GM23338 (cell line): Measurements from ENCODE around the gene KRT78. TPM values are rescaled to one million over a fixed set of nuclear protein-coding genes. Genes with fewer than 3 reads are reported as not detected.

Experiments used
- ATAC-seq: fragments of 200-7000 bp; cut with Tn5 transposase; 3 replicates; pipeline ENCODE4 v1.9.1; 2020
- DNase-seq: peaks from one replicate; pipeline ENCODE4 v3.0.0-alpha.2; 2015; ENCODE audit warnings: low spot score
- H2AFZ ChIP-seq: fragments of 200-600 bp; sonication (generic); 2 replicates; pipeline ENCODE4 v1.8.0; 2016; ENCODE audit warnings: antibody characterized with exemption, mild to moderate bottlenecking, moderate library complexity
- H3F3A ChIP-seq: fragments of 200-600 bp; sonication (generic); replicated peaks from 2 replicates; pipeline ENCODE4 v1.8.0; 2017; ENCODE audit warnings: antibody characterized with exemption, mixed run types, low read depth
- H3K27ac ChIP-seq: fragments of 200-600 bp; sonication (generic); 2 replicates; pipeline ENCODE4 v1.6.1; 2016; ENCODE audit warnings: low read depth
- H3K27me3 ChIP-seq: fragments of 200-600 bp; sonication (generic); 2 replicates; pipeline ENCODE4 v1.8.0; 2016; ENCODE audit warnings: mild to moderate bottlenecking, mixed run types, moderate library complexity; ENCODE audit not compliant: insufficient read depth
- H3K36me3 ChIP-seq: fragments of 200-600 bp; sonication (generic); 2 replicates; pipeline ENCODE4 v1.8.0; 2016; ENCODE audit warnings: mild to moderate bottlenecking; ENCODE audit not compliant: insufficient read depth
- H3K4me1 ChIP-seq: fragments of 200-600 bp; sonication (generic); 2 replicates; pipeline ENCODE4 v1.8.0; 2016; ENCODE audit warnings: mild to moderate bottlenecking, moderate library complexity; ENCODE audit not compliant: insufficient read depth
- H3K4me2 ChIP-seq: fragments of 200-600 bp; sonication (generic); 2 replicates; pipeline ENCODE4 v1.7.1; 2017; ENCODE audit warnings: mixed run types
- H3K4me3 ChIP-seq: fragments of 200-600 bp; sonication (generic); 2 replicates; pipeline ENCODE4 v1.6.1; 2016; ENCODE audit warnings: mixed run types
- H3K79me2 ChIP-seq: fragments of 200-600 bp; sonication (generic); replicated peaks from 2 replicates; pipeline ENCODE4 v1.8.0; 2017; ENCODE audit warnings: mild to moderate bottlenecking; ENCODE audit not compliant: insufficient read depth
- H3K9me2 ChIP-seq: fragments of 200-600 bp; sonication (generic); 2 replicates; pipeline ENCODE4 v1.8.0; 2017; ENCODE audit not compliant: insufficient read depth
- H4K20me1 ChIP-seq: fragments of 200-600 bp; sonication (generic); replicated peaks from 2 replicates; pipeline ENCODE4 v1.8.0; 2017; ENCODE audit warnings: mild to moderate bottlenecking; ENCODE audit not compliant: insufficient read depth
- H3K27ac Mint-ChIP-seq: 2 replicates; pipeline ENCODE4 v1.8.0; 2020; ENCODE audit warnings: inconsistent platforms, mild to moderate bottlenecking, moderate library complexity, mixed read lengths
- H3K27me3 Mint-ChIP-seq: 3 replicates; pipeline ENCODE4 v1.8.0; 2022; ENCODE audit warnings: low read depth, mild to moderate bottlenecking, moderate library complexity, mixed read lengths, inconsistent platforms; ENCODE audit not compliant: insufficient read depth, poor library complexity
- H3K36me3 Mint-ChIP-seq: 3 replicates; pipeline ENCODE4 v1.8.0; 2021; ENCODE audit warnings: low read depth, mild to moderate bottlenecking, inconsistent platforms, moderate library complexity, mixed read lengths
- H3K4me1 Mint-ChIP-seq: 3 replicates; pipeline ENCODE4 v1.8.0; 2020; ENCODE audit warnings: mild to moderate bottlenecking, inconsistent platforms, mixed read lengths
- H3K4me3 Mint-ChIP-seq: 3 replicates; pipeline ENCODE4 v1.8.0; 2021; ENCODE audit warnings: moderate library complexity, mild to moderate bottlenecking, inconsistent platforms, mixed read lengths
- H3K9me3 Mint-ChIP-seq: 3 replicates; pipeline ENCODE4 v1.8.0; 2020; ENCODE audit warnings: moderate library complexity, mild to moderate bottlenecking, inconsistent platforms, mixed read lengths
- CTCF ChIP-seq, 2 experiments: fragments of 200-600 bp in 1 of 2; sonication (generic) in 1 of 2; conservative IDR thresholded peaks; 2 replicates each; pipeline versions ENCODE4 v1.5.1 to v1.6.1; 2016 to 2017; ENCODE audit warnings: antibody characterized with exemption in 2 of 2, low read depth in 2 of 2, mild to moderate bottlenecking in 2 of 2, moderate library complexity in 1 of 2
- EZH2 ChIP-seq: fragments of 200-600 bp; sonication (generic); IDR thresholded peaks from one replicate; pipeline ENCODE4 v1.8.0; 2017; ENCODE audit warnings: antibody characterized with exemption, mild to moderate bottlenecking, low read depth; ENCODE audit not compliant: unreplicated experiment
- EZH2phosphoT487 ChIP-seq: fragments of 200-600 bp; sonication (generic); IDR thresholded peaks from one replicate; pipeline ENCODE4 v1.8.1; 2018; ENCODE audit warnings: antibody characterized with exemption; ENCODE audit not compliant: unreplicated experiment
- JUNB ChIP-seq: IDR thresholded peaks from one replicate; pipeline ENCODE4 v1.6.1; 2016; ENCODE audit warnings: antibody characterized with exemption; ENCODE audit not compliant: unreplicated experiment
- REST ChIP-seq: IDR thresholded peaks from one replicate; pipeline ENCODE4 v1.6.1; 2018; ENCODE audit warnings: antibody characterized with exemption; ENCODE audit not compliant: unreplicated experiment
- ZNF114 ChIP-seq: fragments of 250-450 bp; sonication (Bioruptor Pico); IDR thresholded peaks from 2 replicates; pipeline ENCODE4 v1.5.0; 2020; ENCODE audit warnings: mild to moderate bottlenecking, moderate library complexity
- ZNF331 ChIP-seq: fragments of 250-450 bp; sonication (Bioruptor Pico); IDR thresholded peaks from 2 replicates; pipeline ENCODE4 v1.5.0; 2020; ENCODE audit warnings: low read depth, mild to moderate bottlenecking, moderate library complexity
- polyA plus RNA-seq: library from polyadenylated mRNA; unstranded; fragments of >200 nt; fragmentation: Nextera tagmentation; extraction: Ambion mirVana; gene quantifications from 2 replicates; pipeline ENCODE4 v1.2.1, GENCODE V29; 2016
- total RNA-seq: library from RNA; depleted of rRNA; stranded (reverse); fragments of >200 nt; shearing (Covaris generic); gene quantifications from 2 replicates; pipeline ENCODE4 v1.2.3, GENCODE V29; 2014

Gene KRT78
- total and polyA plus RNA-seq, 2 experiments from 2014 or later: not detected

- H3K27me3 Mint-ChIP-seq: peaks cover 4% of the 10 kb centered on the region
- H3K27ac Mint-ChIP-seq: no peak overlapping the region; the same call in 1 of the 2 replicates
- no peak for DNase-seq
- H4K20me1 ChIP-seq: no peaks in the 10 kb centered on the region
- H3K27ac ChIP-seq: no peak overlapping the region
- H3K27me3 ChIP-seq: no peaks in the 10 kb centered on the region
- H3K4me3 ChIP-seq: no peak overlapping the region
- H3K9me2 ChIP-seq: no peaks in the 10 kb centered on the region
- peak overlapping the region; percentile 28; the same call in 1 of the 2 replicates for H2AFZ ChIP-seq
- no peaks in the 10 kb centered on the region for H3K79me2 ChIP-seq
- H3K36me3 ChIP-seq: no peaks in the 10 kb centered on the region
- no peak overlapping the region for H3K4me3 Mint-ChIP-seq
- H3K4me2 ChIP-seq: no peak overlapping the region
- H3K4me1 Mint-ChIP-seq: no peaks in the 10 kb centered on the region
- no peaks in the 10 kb centered on the region for H3K36me3 Mint-ChIP-seq
- no peaks in the 10 kb centered on the region for H3K9me3 Mint-ChIP-seq
- no peaks in the 10 kb centered on the region for H3K4me1 ChIP-seq
- ATAC-seq: peak; percentile 31; the same call in 2 of the 3 replicates
- no peaks in the 10 kb centered on the region for H3F3A ChIP-seq
- TF ChIP-seq CTCF (conservative IDR thresholded peaks at IDR 0.05; ENCODE audit: low read depth in 2 of 2) (no peak), EZH2phosphoT487 (no peak), EZH2 (no peak), ZNF114 (CRISPR knock-in tag) (no peak), JUNB (no peak)
These were observed 30.4 kb downstream of the KRT78 start for GRCh38 chr12:52818388-52818787.

- no peak overlapping the region for H3K4me3 ChIP-seq
- Mint-ChIP-seq H3K9me3 (no peaks in the 10 kb centered on the region), H3K36me3 (no peaks in the 10 kb centered on the region), H3K27ac (no peak overlapping the region), H3K27me3 (peaks cover 4% of the 10 kb centered on the region), H3K4me1 (no peaks in the 10 kb centered on the region), H3K4me3 (no peak overlapping the region)
- DNase-seq (no peak), ATAC-seq (no peak)
- H3K4me2 ChIP-seq: no peak overlapping the region
- no peaks in the 10 kb centered on the region for H3K4me1 ChIP-seq
- TF ChIP-seq ZNF331 (CRISPR knock-in tag) (no peak), JUNB (no peak), REST (no peak), ZNF114 (CRISPR knock-in tag) (no peak)
- H3K9me2 ChIP-seq: no peaks in the 10 kb centered on the region
- H3K27me3 ChIP-seq: no peaks in the 10 kb centered on the region
- H3K79me2 ChIP-seq: no peaks in the 10 kb centered on the region
- H4K20me1 ChIP-seq: no peaks in the 10 kb centered on the region
- no peaks in the 10 kb centered on the region for H3F3A ChIP-seq
- no peak overlapping the region for H3K27ac ChIP-seq
- H2AFZ ChIP-seq: no peak overlapping the region
- H3K36me3 ChIP-seq: no peaks in the 10 kb centered on the region
These were observed 31.0 kb downstream of the KRT78 start for GRCh38 chr12:52817699-52818238.
